Body of pancreas (tissue), 4 donors: ENCODE measurements around the gene PTPRD.

Source experiments
- POLR2A ChIP-seq, 3 donors: fragments of 450-650 bp; IDR thresholded peaks; one replicate each; pipeline ENCODE4 v1.6.1; 2016; ENCODE audit warnings: antibody characterized with exemption in 3 of 3, mild to moderate bottlenecking in 2 of 3
- TF ChIP-seq, protein P1 (sequence below), 7 experiments: fragments of 450-650 bp in 4 of 7; fragments of 200-600 bp in 3 of 7; sonication (generic) in 3 of 7; IDR thresholded peaks; one replicate each; pipeline ENCODE4 v1.5.1; 2016 to 2019; ENCODE audit warnings: antibody characterized with exemption in 7 of 7

- TF ChIP-seq POLR2A (IDR thresholded peaks at IDR 0.05) = no peak
- TF ChIP-seq, protein P1, sequence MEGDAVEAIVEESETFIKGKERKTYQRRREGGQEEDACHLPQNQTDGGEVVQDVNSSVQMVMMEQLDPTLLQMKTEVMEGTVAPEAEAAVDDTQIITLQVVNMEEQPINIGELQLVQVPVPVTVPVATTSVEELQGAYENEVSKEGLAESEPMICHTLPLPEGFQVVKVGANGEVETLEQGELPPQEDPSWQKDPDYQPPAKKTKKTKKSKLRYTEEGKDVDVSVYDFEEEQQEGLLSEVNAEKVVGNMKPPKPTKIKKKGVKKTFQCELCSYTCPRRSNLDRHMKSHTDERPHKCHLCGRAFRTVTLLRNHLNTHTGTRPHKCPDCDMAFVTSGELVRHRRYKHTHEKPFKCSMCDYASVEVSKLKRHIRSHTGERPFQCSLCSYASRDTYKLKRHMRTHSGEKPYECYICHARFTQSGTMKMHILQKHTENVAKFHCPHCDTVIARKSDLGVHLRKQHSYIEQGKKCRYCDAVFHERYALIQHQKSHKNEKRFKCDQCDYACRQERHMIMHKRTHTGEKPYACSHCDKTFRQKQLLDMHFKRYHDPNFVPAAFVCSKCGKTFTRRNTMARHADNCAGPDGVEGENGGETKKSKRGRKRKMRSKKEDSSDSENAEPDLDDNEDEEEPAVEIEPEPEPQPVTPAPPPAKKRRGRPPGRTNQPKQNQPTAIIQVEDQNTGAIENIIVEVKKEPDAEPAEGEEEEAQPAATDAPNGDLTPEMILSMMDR (IDR thresholded peaks at IDR 0.05) = no peak
These were observed 2230.5 kb downstream of the PTPRD start for GRCh38 chr9:8382266-8382665.
